Measurements from ENCODE around the gene OR1A2.
"Not testable (repeated sequence)": the region's sequence is repeated elsewhere in the genome, so short reads cannot be mapped to it uniquely, and the experiment has no call there.

The OR1A2 gene, protein sequence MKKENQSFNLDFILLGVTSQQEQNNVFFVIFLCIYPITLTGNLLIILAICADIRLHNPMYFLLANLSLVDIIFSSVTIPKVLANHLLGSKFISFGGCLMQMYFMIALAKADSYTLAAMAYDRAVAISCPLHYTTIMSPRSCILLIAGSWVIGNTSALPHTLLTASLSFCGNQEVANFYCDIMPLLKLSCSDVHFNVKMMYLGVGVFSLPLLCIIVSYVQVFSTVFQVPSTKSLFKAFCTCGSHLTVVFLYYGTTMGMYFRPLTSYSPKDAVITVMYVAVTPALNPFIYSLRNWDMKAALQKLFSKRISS

DNA sequence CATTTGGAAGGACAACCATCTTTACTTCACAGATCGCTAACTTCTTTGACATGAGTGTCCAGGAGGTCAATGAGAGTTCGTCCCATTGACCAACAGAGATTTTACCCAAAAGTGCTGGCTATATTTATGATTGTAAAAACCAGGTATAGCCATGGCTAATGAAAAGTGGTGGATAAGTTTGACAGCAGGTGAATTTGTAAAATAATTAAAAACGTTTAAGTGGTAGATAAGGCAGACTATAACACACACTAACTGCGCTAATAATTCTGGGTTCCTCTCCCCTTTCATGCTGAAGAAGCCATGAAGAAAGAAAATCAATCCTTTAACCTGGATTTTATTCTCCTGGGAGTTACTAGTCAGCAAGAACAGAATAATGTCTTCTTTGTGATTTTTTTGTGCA is at the start of gene OR1A2:
OR1A2 (plus strand) TSS at position 301 of the 400 bp plus-strand sequence; CDS start at position 301, 0 bp downstream.
- no peak for DNase-seq (ENCODE audit: low spot score)

DNA sequence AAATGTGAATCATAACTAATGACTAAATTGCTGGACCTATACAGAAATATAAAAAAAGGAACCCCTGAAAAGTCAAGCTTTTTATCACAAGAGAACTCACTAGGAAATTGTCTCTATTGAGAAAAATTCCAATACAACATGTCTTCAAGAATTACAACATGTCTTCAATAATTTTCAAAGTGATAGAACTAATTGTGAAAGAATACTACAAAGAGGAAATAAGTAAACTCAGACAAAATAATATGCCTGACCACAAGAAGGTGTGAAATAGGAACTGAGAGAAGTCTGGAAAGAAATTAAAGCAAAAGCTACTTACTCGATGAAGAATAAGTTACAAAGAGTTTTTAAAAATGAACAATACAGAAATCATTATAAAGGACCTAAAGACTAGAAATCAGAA is 40.1 kb upstream of the OR1A2 start:
- DNase-seq (ENCODE audit: low spot score) = no peak

DNA sequence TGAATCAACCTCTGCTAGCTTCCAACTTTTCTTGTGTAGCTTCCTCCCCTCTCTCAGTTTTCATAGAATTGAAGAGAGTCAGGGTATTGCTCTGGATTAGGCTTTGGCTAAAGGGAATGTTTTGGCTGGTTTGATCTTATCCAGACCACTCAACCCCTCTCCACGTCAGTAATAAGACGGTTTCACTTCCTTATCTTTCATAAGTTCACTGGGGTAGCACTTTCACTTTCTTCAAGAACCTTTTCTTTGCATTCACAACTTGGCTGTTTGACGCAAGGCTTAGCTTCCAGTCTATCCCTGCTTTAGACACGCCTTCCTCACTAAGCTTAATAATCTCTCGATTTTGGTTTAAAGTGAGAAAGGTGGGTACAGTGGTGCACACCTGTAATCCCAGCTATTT is 29.7 kb upstream of the OR1A2 start:
- no peak for DNase-seq (ENCODE audit: low spot score)

DNA sequence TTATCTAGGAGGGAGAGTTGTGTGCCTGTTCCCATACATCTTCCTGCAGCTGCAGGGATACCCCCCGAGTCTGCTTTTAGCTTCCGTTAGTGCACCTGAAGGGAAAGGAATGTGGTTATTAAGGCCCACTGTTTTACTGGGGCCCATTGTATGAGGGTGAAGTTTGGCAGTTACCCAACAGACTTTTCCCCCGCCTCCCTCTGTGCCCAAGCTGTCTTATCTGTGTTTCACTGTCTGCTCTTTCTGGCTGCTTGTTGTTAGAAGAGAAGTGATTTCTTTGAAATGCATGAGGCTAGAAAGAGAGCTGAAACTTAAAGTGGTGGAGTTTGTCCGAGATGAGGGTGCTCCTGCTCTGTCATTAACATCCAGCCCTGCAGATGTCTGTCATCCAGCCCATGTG is 7.4 kb upstream of the OR1A2 start:
- no peak for DNase-seq (ENCODE audit: low spot score)

DNA sequence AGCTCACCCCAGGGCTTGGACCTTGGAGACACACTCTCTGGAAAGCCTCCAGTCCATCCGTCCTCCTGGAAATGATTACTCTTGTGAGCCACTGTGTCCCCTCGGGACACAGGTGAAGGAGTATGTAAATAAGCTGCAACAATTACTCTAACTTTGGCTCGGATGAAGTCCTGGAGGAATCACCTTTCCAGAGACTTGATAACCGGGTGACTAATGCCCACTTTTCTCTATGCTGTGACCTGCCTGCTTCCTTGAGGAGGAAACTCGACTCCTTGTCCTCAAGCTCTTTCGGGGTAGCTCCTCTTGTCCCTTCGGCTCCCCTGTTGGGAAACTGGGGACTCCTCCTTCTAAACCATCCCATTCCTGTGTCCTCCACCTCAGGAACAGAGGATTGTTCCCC is 10.0 kb downstream of the OR1A2 start, which contains the start of gene OR1A1:
OR1A1 (plus strand) TSS at position 301 of the 400 bp plus-strand sequence. CDS start 7,954 bp downstream, outside the sequence.
- no peak for DNase-seq (ENCODE audit: low spot score)

DNA sequence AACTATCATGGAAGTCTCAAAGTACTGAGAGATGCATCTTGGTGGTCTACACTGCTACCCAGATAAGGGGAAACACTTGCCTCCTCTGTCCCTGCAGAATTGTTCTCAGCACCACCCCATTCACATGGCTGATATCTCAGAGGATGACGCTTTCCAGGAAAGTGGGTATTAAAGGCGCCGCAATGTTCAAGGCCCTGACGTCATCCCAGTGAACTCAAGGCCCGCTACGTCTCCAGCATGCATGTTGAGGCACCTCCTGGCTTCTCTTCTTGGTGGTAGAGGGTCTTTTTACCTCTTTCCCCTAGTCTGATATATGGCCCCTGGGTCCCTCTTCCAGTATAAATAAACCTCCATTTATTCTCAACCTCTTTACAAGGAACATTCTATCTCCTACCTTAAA is 11.2 kb downstream of the OR1A2 start:
- no peak for DNase-seq (ENCODE audit: low spot score)

DNA sequence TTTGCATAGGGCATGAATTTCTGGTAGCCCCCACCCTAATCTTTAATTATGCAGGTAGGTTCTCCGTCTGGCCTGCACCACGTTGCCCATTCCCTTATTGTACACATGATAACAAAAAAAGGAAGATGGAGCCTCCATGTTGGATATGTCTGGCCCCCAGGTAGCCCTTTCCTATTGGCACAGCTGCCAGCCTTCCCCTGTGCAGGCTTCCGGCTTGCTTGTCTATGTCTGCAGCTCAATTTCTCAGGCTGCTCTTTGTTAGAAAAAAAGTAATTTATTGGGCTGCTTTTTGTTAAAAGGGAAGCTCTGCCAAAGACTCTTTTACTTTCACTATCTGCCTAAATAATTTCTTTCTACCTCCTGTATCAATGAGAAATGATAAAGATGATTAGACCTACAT is 15.7 kb downstream of the OR1A2 start:
- no peak for DNase-seq (ENCODE audit: low spot score)

DNA sequence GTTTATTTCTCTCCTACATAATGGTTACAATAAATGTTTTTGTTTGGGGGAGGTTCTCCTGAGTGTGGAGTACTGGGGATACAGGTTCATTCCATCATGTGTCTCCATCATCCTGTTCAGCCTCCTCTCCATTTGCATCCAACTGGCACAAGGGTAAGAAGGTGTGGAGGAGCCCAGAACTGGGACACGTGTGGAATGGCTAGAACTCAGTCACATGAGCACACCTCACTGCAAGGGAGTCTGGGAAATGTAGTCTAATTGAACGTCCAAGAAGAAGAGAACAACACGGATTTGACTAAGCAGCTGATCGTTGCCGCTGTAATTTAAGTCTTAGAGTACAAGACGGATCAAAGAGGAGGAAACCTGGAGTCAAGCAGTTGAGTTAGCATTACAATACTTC is 16.3 kb downstream of the OR1A2 start:
- no peak for DNase-seq (ENCODE audit: low spot score)

DNA sequence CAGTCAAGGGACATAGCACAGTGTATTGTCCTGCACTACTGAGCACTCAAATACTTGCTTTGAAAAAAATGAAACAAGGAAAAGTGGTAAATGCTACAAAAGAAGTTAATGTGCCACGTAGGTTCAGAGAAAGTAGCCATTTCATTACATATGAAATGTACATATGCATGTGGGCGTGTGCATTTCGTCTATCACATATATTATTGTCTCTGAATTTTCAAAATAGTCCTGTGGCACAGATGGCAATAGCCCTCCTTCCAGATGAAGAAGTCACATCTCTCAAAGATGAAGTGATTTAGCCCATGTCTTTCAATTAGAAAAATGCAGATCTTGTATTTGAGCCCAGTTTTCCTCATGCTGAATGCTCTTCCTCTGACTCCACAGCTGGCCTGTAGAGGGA is 22.7 kb downstream of the OR1A2 start:
- not testable (repeated sequence) for DNase-seq (ENCODE audit: low spot score)

DNA sequence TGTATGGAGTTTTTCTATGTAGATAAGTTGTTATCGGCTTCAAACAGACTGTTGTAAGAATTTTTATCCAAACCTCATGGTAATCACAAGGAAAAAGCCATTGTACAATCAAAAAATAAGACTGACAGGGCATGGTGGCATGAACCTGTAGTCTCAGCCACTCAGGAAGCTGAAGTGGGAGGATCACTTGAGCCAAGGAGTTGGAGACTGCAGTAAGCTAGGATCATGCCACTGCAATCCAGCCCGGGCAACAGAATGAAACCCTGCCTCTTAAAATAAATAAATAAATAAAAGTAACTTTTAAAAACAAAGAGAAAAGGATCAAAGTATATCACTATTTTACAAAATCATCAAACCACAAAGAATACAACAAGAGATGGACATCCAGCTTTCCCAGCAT is 24.5 kb downstream of the OR1A2 start:
- no peak for DNase-seq (ENCODE audit: low spot score)

DNA sequence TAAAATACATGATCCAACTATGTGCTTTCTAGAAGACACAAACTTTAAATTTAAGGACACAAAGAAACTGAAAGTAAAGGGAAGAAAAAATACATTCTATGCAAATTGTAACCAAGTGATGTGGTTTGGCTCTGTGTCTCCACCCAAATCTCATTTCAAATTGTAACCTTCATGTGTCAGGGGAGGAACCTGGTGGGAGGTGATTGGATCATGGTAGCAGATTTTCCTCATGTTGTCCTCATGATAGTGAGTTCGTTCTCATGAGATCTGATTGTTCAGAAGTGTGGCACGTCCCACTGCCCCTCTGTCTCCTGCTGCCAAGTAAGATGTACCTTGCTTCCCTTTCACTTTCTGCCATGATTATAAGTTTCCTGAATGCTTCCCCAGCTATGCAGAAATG is 25.2 kb downstream of the OR1A2 start:
- DNase-seq (ENCODE audit: low spot score) = no peak

DNA sequence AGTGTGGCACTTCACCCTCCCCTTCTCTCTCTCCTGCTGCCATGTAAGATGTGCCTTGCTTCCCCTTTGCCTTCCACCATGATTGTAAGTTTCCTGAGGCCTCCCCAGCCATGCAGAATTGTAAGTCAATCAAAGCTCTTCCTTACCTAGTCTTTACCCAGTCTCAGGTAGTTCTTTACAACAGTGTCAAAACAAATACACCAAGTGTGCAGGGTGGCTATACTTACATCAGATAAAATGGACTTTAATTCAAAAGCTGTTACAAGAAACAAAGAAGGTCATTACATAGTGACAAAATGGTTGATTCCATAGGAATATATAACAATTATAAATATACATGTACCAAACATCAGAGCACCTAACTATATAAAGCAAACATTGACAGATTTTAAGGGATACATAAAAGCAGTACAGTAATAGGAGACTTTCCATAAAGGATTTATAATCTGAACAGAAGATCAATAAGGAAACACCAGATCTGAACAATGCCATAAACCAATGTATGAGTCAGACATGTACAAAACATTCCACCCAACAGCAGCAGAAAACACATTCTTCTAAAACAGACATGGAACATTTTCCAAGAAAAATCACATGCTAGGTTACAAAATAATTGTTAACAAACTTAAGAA is 27.5 kb downstream of the OR1A2 start:
- not testable (repeated sequence) for DNase-seq (ENCODE audit: low spot score)

DNA sequence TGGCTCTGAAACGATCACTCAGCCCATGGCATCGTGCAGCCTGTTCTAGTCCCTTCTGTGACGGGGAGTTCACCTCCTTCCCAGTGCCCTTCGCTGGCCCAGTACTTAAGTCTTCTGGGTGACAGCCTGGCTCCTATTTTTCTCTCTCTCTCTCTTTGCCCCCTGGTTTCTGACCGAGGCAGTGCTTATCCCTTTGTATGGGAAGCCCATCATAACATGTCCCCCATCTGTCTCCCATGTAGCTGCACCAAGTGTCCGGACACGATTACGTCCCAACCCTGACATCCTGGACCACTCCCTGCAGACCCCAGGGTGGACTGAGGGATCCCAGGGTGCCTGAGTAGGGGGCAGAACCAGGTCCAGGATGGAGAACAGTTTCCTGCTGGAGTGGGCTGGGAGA is 35.0 kb downstream of the OR1A2 start:
- not testable (repeated sequence) for DNase-seq (ENCODE audit: low spot score)

DNA sequence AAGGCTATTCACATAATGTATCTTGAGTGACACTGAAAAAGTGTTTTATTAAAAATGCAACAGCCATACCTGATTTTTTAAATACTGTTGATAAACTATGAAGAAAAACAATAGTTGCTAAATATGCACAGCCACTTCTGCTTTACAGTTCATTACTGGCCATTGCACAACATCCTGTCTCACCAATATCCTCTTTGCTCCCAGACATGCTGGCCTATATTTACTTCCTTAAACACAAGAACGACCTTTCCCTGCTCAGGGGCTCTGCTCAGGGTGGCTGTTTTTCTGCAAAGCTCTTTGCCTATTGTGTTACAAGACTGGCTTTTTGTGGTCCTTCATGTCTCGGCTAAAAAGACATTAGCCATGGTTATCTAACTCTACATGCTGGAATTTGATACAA is 41.4 kb downstream of the OR1A2 start:
- DNase-seq (ENCODE audit: low spot score) = not testable (repeated sequence)

DNA sequence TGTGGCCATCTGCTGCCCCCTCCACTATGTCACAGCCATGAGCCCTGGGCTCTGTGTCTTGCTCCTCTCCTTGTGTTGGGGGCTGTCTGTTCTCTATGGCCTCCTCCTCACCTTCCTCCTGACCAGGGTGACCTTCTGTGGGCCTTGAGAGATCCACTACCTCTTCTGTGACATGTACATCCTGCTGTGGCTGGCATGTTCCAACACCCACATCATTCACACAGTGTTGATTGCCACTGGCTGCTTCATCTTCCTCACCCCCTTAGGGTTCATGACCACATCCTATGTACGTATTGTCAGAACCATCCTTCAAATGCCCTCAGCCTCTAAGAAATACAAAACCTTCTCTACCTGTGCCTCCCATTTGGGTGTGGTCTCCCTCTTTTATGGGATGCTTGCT is 43.7 kb downstream of the OR1A2 start:
- DNase-seq (ENCODE audit: low spot score) = not testable (repeated sequence)

DNA sequence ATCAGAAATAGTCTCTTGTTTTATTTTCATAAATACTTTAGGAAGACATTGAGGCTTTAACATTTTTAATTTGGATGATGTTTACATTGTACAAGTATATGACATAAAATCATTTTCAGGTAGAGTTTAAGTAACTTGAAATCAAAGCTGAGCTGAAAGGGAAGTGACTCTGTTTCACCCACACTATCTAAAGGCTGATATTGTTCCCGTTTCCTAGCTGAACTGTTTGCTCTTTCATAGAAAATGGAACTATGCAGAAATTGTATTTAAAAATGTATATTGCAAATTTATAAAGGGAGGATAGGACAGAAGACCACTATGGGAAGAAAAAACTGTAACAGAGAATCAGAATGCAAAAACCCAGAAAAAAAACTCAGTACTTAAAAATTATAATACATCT is 47.5 kb downstream of the OR1A2 start:
- not testable (repeated sequence) for DNase-seq (ENCODE audit: low spot score)
